Type B pancreatic cell (in vitro differentiated cells): ENCODE results near the gene NT5C. TPM values are rescaled to one million over a fixed set of nuclear protein-coding genes. Genes with fewer than 3 reads are reported as not detected.

Source experiments
- DNase-seq: peaks from one replicate; pipeline ENCODE4 v3.0.0; 2021; ENCODE audit warnings: mixed read lengths; ENCODE audit not compliant: unreplicated experiment; ENCODE audit errors: extremely low spot score
- H3K27ac Mint-ChIP-seq: 2 replicates; pipeline ENCODE4 v1.8.0; 2021; ENCODE audit warnings: mild to moderate bottlenecking, mixed read lengths
- H3K27me3 Mint-ChIP-seq: 2 replicates; pipeline ENCODE4 v1.8.0; 2021; ENCODE audit warnings: mixed read lengths
- H3K36me3 Mint-ChIP-seq: 2 replicates; pipeline ENCODE4 v1.8.0; 2021; ENCODE audit warnings: mixed read lengths
- H3K4me1 Mint-ChIP-seq: one replicate; pipeline ENCODE4 v1.8.0; 2021; ENCODE audit warnings: mixed read lengths; ENCODE audit not compliant: unreplicated experiment
- H3K4me3 Mint-ChIP-seq: 2 replicates; pipeline ENCODE4 v1.8.0; 2021; ENCODE audit warnings: mild to moderate bottlenecking, mixed read lengths
- H3K9me3 Mint-ChIP-seq: 2 replicates; pipeline ENCODE4 v1.8.0; 2021; ENCODE audit warnings: mixed read lengths
- total RNA-seq: library from RNA; stranded (reverse); gene quantifications from 2 replicates; pipeline ENCODE4 v1.2.1, GENCODE V29; 2021; ENCODE audit warnings: low replicate concordance
- TF ChIP-seq, protein P1 (sequence below): fragments of 200-600 bp; sonication (generic); conservative IDR thresholded peaks from 2 replicates; pipeline ENCODE4 v1.5.0; 2021; ENCODE audit warnings: antibody characterized with exemption, mild to moderate bottlenecking

NT5C gene
- total RNA-seq, 1 donor from 2014 or later: 40.7 TPM

DNA sequence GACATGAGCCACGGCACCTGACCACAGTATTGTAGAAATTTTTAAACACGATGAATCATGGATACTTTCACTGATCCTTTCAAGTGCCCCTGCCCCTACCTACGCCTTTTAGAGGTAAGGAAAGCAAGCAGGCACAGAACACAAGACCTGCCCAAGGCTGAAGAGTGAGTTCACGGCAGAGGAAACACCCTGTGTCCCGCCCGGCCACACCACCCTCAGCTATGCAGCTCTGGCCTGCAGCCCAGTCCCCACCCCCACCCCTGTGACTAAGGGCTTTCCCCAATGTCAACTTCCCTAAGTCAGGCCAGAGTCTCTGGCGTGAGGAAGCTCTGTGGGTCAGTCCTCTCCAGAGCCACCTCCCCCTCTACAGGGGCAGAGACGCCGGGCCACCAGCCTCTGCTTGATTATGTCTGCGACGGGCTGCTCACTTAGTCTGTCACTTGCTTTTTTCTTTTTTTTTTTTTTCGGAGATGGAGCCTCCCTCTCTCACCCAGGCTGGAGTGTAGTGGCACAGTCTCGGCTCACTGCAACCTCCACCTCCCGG lies 35.4 kb downstream of the NT5C start:
- Mint-ChIP-seq H3K36me3 (peaks cover 9% of the 10 kb centered on the region), H3K27ac (peak overlapping the region; percentile 100), H3K4me3 (peak overlapping the region; percentile 68), H3K9me3 (no peaks in the 10 kb centered on the region), H3K4me1 (peaks cover 15% of the 10 kb centered on the region), H3K27me3 (no peaks in the 10 kb centered on the region)
- DNase-seq: no peak
- TF ChIP-seq, protein P1, sequence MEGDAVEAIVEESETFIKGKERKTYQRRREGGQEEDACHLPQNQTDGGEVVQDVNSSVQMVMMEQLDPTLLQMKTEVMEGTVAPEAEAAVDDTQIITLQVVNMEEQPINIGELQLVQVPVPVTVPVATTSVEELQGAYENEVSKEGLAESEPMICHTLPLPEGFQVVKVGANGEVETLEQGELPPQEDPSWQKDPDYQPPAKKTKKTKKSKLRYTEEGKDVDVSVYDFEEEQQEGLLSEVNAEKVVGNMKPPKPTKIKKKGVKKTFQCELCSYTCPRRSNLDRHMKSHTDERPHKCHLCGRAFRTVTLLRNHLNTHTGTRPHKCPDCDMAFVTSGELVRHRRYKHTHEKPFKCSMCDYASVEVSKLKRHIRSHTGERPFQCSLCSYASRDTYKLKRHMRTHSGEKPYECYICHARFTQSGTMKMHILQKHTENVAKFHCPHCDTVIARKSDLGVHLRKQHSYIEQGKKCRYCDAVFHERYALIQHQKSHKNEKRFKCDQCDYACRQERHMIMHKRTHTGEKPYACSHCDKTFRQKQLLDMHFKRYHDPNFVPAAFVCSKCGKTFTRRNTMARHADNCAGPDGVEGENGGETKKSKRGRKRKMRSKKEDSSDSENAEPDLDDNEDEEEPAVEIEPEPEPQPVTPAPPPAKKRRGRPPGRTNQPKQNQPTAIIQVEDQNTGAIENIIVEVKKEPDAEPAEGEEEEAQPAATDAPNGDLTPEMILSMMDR: no peak

DNA sequence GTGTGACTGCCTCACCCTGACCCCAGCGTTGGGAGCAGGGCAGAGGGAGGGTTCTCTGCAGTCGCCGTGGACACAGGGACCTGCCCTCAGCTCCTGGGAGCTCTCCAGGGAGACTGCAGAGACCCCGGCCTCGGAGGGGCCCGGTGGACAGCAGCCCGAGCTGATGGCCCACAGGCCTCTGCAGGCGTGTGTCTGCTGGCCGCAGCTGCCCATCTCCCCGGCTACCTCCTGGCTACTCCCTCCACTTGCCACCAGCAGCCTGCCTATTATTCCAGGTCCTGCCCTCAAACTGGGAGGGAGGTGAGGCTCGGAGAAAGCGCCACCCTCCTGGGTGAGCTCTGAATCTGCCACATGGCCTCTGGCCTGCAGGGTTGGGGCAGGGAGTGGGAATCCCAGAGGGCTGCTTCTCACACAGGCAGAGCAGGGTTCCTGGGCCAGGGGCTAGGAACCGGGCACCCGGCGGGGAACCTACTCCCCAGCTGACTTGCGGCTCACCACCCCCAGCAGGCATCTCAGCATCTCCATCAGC lies 36.6 kb downstream of the NT5C start:
- Mint-ChIP-seq H3K27me3 (no peaks in the 10 kb centered on the region), H3K4me1 (peaks cover 25% of the 10 kb centered on the region), H3K27ac (peak overlapping the region; percentile 87), H3K9me3 (no peaks in the 10 kb centered on the region), H3K4me3 (no peak overlapping the region), H3K36me3 (peaks cover 9% of the 10 kb centered on the region)
- DNase-seq: no peak
- TF ChIP-seq, protein P1: no peak

DNA sequence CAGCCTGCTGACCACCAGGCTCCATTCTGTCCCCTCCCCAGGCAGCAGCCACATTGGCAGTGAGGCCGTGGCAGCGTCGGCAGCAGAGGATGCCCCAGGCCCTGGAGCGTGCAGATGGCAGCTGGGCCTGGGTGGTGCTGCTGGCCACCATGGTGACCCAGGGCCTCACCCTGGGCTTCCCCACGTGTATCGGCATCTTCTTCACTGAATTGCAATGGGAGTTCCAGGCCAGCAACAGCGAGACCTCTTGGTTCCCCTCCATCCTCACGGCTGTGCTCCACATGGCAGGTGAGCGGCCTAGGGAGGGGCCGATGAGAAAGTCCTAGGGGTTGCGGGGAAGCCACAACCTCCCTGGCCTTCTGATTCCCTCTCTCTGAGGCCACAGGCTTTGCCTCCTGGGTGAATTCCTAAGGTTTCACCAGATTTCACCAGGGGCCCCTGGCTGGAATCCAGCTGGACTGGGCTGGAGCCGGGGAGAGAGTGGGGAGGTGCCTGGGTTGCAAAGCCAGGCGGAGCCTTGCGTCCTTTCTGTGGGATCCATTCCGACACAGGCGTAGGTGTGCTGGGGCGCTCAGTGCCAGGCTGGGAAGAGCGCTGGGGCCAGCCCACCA lies 37.9 kb downstream of the NT5C start:
- H3K9me3 Mint-ChIP-seq: no peaks in the 10 kb centered on the region
- no peak overlapping the region for H3K4me3 Mint-ChIP-seq
- H3K36me3 Mint-ChIP-seq: peaks cover 5% of the 10 kb centered on the region

DNA sequence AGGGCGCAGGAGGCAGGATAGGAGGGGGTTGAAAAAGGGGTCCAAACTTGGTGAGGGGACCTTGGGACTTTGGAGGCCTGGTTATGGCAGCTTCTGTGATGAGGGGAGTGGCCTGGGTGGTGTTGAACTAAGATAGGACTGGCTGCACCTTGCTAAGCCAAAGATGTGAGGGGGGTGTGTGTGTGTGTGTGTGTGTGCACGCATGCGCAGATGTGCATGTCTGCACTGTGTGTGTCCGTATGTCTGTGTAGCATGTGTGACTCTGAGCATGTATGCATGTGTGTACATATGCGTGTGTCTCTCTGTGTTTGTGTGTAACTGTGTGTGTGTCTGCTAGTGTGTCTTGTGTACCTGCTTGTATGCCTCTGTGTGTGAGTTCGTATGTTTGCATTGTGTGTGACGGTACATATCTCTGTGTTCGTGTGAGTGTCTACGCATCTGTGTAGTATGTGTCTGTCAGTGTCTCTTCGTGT lies 39.7 kb downstream of the NT5C start:
- peak overlapping the region; percentile 87 for H3K27ac Mint-ChIP-seq
- H3K27me3 Mint-ChIP-seq: no peaks in the 10 kb centered on the region
- DNase-seq: no peak
- TF ChIP-seq, protein P1: no peak
- peaks cover 33% of the 10 kb centered on the region for H3K4me1 Mint-ChIP-seq
- peak overlapping the region; percentile 77 for H3K4me3 Mint-ChIP-seq
- H3K36me3 Mint-ChIP-seq: peaks cover 3% of the 10 kb centered on the region
- H3K9me3 Mint-ChIP-seq: no peaks in the 10 kb centered on the region

More for the DNA sequence above, 37.9 kb downstream of the NT5C start:
- DNase-seq: no peak
- Mint-ChIP-seq H3K27ac (peak overlapping the region; percentile 87), H3K4me1 (peaks cover 33% of the 10 kb centered on the region), H3K27me3 (no peaks in the 10 kb centered on the region)
- TF ChIP-seq, protein P1: no peak

DNA sequence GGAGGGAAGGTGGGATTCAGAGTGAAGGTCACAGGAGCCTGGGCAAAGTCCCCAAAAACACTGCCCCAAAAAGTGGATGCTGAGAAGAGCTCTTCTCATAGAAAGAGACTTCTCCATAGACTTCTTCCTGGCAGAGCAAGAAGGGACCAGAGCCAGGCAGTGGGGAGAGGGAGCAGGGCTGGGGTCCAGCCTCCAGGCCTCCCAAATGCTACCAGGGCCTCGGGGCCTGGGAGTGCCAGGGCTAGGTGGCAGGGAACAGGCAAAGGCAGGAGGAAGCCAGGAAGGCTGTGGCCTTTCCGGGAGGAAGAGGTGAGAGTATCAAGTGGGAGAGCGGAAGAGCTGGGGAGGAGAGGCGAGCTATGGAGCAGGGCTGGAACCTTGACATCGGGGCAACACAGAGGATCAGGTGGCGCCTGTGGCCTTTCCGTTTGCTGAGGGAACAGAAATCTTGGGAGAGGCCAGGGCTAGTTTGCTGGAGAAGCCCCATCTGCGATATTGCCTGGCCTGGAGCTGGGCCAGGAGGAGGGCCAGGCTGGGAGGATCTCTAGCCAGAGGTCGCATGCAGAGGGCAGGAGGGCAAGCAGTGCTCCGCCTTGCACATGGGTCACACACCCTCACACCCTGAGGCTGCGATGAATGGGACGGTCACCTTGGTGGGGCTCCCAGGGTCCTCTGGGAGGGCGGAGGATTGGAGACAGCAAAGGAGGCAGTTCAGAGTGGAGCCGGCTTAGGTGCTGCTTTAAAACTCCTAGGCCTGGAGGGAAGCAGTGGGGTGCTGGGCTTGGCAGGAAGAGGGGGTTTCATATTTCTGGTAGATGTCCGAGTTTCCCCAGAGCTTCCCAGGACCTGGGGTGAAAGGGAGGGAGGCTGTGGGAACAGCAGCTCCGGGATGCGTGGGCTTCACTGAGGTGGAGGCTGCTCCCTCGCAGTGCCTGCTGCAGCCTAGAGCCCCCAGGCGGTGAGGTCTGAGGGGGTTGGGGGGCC lies 40.4 kb downstream of the NT5C start:
- Mint-ChIP-seq H3K9me3 (no peaks in the 10 kb centered on the region), H3K4me3 (peak overlapping the region; percentile 77), H3K36me3 (peaks cover 3% of the 10 kb centered on the region), H3K27ac (peak overlapping the region; percentile 87), H3K27me3 (no peaks in the 10 kb centered on the region), H3K4me1 (peaks cover 39% of the 10 kb centered on the region)
- TF ChIP-seq, protein P1: no peak
- no peak for DNase-seq
